ENCODE data around the gene RRP15. TPM values are rescaled to one million over a fixed set of nuclear protein-coding genes. Genes with fewer than 3 reads are reported as not detected.

The RRP15 gene
- total RNA-seq, 1 experiment from 2014 or later: 25.5 TPM

GRCh38 chr1:218347723-218348627 lies 62.9 kb downstream of the RRP15 start:
- Histone ChIP-seq H3K27me3 (ENCODE audit: insufficient read depth, low read length) (no peaks in the 10 kb centered on the region), H3K4me1 (ENCODE audit: control insufficient read depth in 1 of 2, insufficient read depth in 2 of 2, low read length in 2 of 2) (peaks cover 0 to 8% of the 10 kb centered on the region in 2 experiments; a peak in 2 of 4 replicates), H3K9me3 (ENCODE audit: control insufficient read depth in 1 of 2, insufficient read depth in 1 of 2, low read depth in 1 of 2, low read length in 2 of 2) (no peaks in the 10 kb centered on the region), H3K9me2 (ENCODE audit: insufficient read depth) (no peaks in the 10 kb centered on the region), H3K36me3 (ENCODE audit: control insufficient read depth in 1 of 2, insufficient read depth in 2 of 2, low read length in 2 of 2) (no peaks in the 10 kb centered on the region), H3K4me3 (replicated peaks in 1 of 2; ENCODE audit: low read depth in 1 of 2, low read length in 2 of 2) (no peak overlapping the region), H3K79me2 (ENCODE audit: insufficient read depth, low read length) (no peaks in the 10 kb centered on the region), H4K20me1 (ENCODE audit: insufficient read depth) (no peaks in the 10 kb centered on the region), H3K4me2 (ENCODE audit: low read length) (no peak overlapping the region), H3K9ac (ENCODE audit: low read length) (no peak overlapping the region), H3K27ac (ENCODE audit: low read depth, low read length) (no peak overlapping the region), H2AFZ (ENCODE audit: low read depth, low read length, poor library complexity, severe bottlenecking) (no peak overlapping the region)
- ATAC-seq: no peak
- ChIA-PET CTCF (interaction anchor here (2.2 kb wide), 1 partner anchor 9 kb away, joined by 6 read pairs; no protein-coding TSS in a partner anchor), POLR2A (no interaction called here), RAD21 (ENCODE audit: low non-redundant PET in 1 of 2, low total read pairs in 2 of 2, uncharacterized antibody in 2 of 2, unreplicated experiment in 2 of 2) (no interaction called here)
- intact Hi-C loops (cut with micrococcal nuclease): no loop called here
- no peak for DNase-seq (ENCODE audit: low read depth, low spot score)
- BruUV-seq (replicated peaks): no TSS peak
- TF ChIP-seq EZH2phosphoT487 (IDR thresholded peaks at IDR 0.05; ENCODE audit: borderline replicate concordance): no peak
- TF ChIP-seq SIN3A (IDR thresholded peaks at IDR 0.05; ENCODE audit: low read depth): no peak
- no peak for TF ChIP-seq ELF1 (IDR thresholded peaks at IDR 0.05; ENCODE audit: borderline replicate concordance, low read depth)
- no peak for TF ChIP-seq CEBPB (IDR thresholded peaks at IDR 0.05; ENCODE audit: low read depth)
- TF ChIP-seq EGR1 (IDR thresholded peaks at IDR 0.05; ENCODE audit: low read depth): no peak
- no peak for TF ChIP-seq YY1 (IDR thresholded peaks at IDR 0.05; ENCODE audit: extremely low read depth, insufficient replicate concordance, low read depth, low read length)
- TF ChIP-seq FOSL1 (IDR thresholded peaks at IDR 0.05; ENCODE audit: low read depth): no peak
- TF ChIP-seq TCF7L2 (IDR thresholded peaks at IDR 0.05; ENCODE audit: borderline replicate concordance, extremely low read depth, insufficient read depth, insufficient read length): no peak
- TF ChIP-seq JUND (IDR thresholded peaks at IDR 0.05): no peak
- TF ChIP-seq SRF (IDR thresholded peaks at IDR 0.05; ENCODE audit: low read depth): no peak
- TF ChIP-seq CTCF (IDR thresholded peaks at IDR 0.05 in 2 of 3, conservative IDR thresholded peaks at IDR 0.05 in 1 of 3; ENCODE audit: borderline replicate concordance in 1 of 3, insufficient read depth in 1 of 3, low read depth in 2 of 3, low read length in 2 of 3): no peak
- TF ChIP-seq ZFX (IDR thresholded peaks at IDR 0.05): no peak
- TF ChIP-seq REST (IDR thresholded peaks at IDR 0.05; ENCODE audit: low read depth): no peak
- TF ChIP-seq ATF3 (IDR thresholded peaks at IDR 0.05): no peak
- no peak for TF ChIP-seq EZH2 (IDR thresholded peaks at IDR 0.05)
- no peak for TF ChIP-seq SP1 (IDR thresholded peaks at IDR 0.05; ENCODE audit: low read depth)
- no peak for TF ChIP-seq RAD21 (IDR thresholded peaks at IDR 0.05; ENCODE audit: low read depth)
- TF ChIP-seq POLR2AphosphoS5 (IDR thresholded peaks at IDR 0.05; ENCODE audit: low read depth, low read length): no peak
